PC-3 (cell line): Measurements from ENCODE around the gene TYW1.

Source experiments
- EZH2 ChIP-seq: fragments of 300-600 bp; sonication (generic); IDR thresholded peaks from one replicate; pipeline ENCODE4 v1.6.1; 2017; ENCODE audit warnings: antibody characterized with exemption, mild to moderate bottlenecking, low read length; ENCODE audit not compliant: unreplicated experiment
- TF ChIP-seq, protein P1 (sequence below): fragments of 300-600 bp; sonication (generic); conservative IDR thresholded peaks from 2 replicates; pipeline ENCODE4 v1.5.1; 2017; ENCODE audit warnings: antibody characterized with exemption, low read depth, mild to moderate bottlenecking, low read length

DNA sequence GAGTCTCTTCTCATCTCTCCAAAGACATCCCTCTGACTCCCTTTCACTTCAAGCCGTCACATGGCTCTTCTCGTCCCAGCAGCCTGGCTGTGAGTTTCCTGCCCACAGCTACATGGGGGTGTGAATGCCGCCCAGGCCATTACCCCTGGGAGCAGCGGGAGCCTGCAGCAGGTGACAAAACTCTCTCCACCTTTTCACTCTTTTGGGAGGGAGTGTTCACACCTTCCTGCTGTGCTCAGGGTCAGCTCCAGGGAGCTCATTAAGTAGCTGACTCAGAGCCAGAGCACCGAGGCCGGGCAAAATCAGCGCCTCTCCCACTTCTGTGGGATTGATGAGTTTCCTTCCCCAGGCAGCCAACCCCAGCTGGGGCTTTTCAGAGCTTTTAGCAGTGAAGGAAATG, 271.3 kb downstream of the TYW1 start:
- TF ChIP-seq, protein P1, sequence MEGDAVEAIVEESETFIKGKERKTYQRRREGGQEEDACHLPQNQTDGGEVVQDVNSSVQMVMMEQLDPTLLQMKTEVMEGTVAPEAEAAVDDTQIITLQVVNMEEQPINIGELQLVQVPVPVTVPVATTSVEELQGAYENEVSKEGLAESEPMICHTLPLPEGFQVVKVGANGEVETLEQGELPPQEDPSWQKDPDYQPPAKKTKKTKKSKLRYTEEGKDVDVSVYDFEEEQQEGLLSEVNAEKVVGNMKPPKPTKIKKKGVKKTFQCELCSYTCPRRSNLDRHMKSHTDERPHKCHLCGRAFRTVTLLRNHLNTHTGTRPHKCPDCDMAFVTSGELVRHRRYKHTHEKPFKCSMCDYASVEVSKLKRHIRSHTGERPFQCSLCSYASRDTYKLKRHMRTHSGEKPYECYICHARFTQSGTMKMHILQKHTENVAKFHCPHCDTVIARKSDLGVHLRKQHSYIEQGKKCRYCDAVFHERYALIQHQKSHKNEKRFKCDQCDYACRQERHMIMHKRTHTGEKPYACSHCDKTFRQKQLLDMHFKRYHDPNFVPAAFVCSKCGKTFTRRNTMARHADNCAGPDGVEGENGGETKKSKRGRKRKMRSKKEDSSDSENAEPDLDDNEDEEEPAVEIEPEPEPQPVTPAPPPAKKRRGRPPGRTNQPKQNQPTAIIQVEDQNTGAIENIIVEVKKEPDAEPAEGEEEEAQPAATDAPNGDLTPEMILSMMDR = no peak
- no peak for TF ChIP-seq EZH2
